GM18909 (cell line): ENCODE results near the gene NFATC1.
"Not testable (repeated sequence)": the region's sequence is repeated elsewhere in the genome, so short reads cannot be mapped to it uniquely, and the experiment has no call there.

Experiments used
- ATAC-seq: cut with Tn5 transposase; IDR thresholded peaks from one replicate; pipeline ENCODE4 v1.9.1; 2021; ENCODE audit warnings: mild to moderate bottlenecking; ENCODE audit not compliant: unreplicated experiment, poor library complexity

The NFATC1 gene

GRCh38 chr18:79468119-79468789, 72.5 kb downstream of the NFATC1 start:
- no peak for ATAC-seq

- no peak for ATAC-seq
Observed at GRCh38 chr18:79469309-79469708, 73.6 kb downstream of the NFATC1 start.

GRCh38 chr18:79469751-79470505, 74.2 kb downstream of the NFATC1 start:
- no peak for ATAC-seq

GRCh38 chr18:79470547-79470946, 74.8 kb downstream of the NFATC1 start:
- ATAC-seq, result no peak

GRCh38 chr18:79471046-79471445, 75.3 kb downstream of the NFATC1 start:
- ATAC-seq, result no peak

GRCh38 chr18:79471597-79471996, 75.9 kb downstream of the NFATC1 start:
- no peak for ATAC-seq

GRCh38 chr18:79472176-79472575, 76.4 kb downstream of the NFATC1 start:
- ATAC-seq, result no peak

- ATAC-seq, result no peak
Observed at GRCh38 chr18:79472946-79473345, 77.2 kb downstream of the NFATC1 start.

- no peak for ATAC-seq
Observed at GRCh38 chr18:79476031-79476917, 80.5 kb downstream of the NFATC1 start.

GRCh38 chr18:79476918-79477571, 81.3 kb downstream of the NFATC1 start:
- no peak for ATAC-seq

- ATAC-seq, result no peak
Observed at GRCh38 chr18:79477711-79478483, 82.2 kb downstream of the NFATC1 start.

GRCh38 chr18:79478484-79479115, 82.9 kb downstream of the NFATC1 start:
- ATAC-seq, result no peak

GRCh38 chr18:79479116-79479760, 83.5 kb downstream of the NFATC1 start:
- no peak for ATAC-seq

GRCh38 chr18:79479761-79480161, 84.0 kb downstream of the NFATC1 start:
- ATAC-seq, result no peak

- ATAC-seq, result no peak
Observed at GRCh38 chr18:79480171-79481045, 84.7 kb downstream of the NFATC1 start.

- no peak for ATAC-seq
Observed at GRCh38 chr18:79481046-79481790, 85.5 kb downstream of the NFATC1 start.

- ATAC-seq, result not testable (repeated sequence)
Observed at GRCh38 chr18:79483393-79483792, 87.7 kb downstream of the NFATC1 start.
